ENCODE measurements around the gene MTERF4.

MTERF4 gene

GRCh38 chr2:241051578-241052487 lies 50.3 kb downstream of the MTERF4 start:
- Histone ChIP-seq H3K79me2 (ENCODE audit: low read length) (no peaks in the 10 kb centered on the region), H3K9me3 (replicated peaks; ENCODE audit: insufficient read depth, low read length) (no peaks in the 10 kb centered on the region), H3K4me1 (ENCODE audit: low read length) (no peaks in the 10 kb centered on the region), H3K36me3 (replicated peaks; ENCODE audit: insufficient read depth, low read length) (no peaks in the 10 kb centered on the region), H3K9ac (ENCODE audit: low read length) (no peak overlapping the region), H3K9me2 (replicated peaks; ENCODE audit: insufficient read depth, low read length) (no peaks in the 10 kb centered on the region), H3K27me3 (replicated peaks; ENCODE audit: insufficient read depth, low read length) (no peaks in the 10 kb centered on the region), H3K27ac (ENCODE audit: low read length) (no peak overlapping the region), H3F3A (ENCODE audit: insufficient read depth, low read length) (no peaks in the 10 kb centered on the region), H3K4me2 (ENCODE audit: low read depth, low read length) (no peak overlapping the region), H2AFZ (ENCODE audit: low read length) (no peak overlapping the region), H3K4me3 (ENCODE audit: low read length) (no peak overlapping the region), H4K20me1 (ENCODE audit: insufficient read depth, low read length) (no peaks in the 10 kb centered on the region)
- no peak for DNase-seq
- TF ChIP-seq, protein P1, sequence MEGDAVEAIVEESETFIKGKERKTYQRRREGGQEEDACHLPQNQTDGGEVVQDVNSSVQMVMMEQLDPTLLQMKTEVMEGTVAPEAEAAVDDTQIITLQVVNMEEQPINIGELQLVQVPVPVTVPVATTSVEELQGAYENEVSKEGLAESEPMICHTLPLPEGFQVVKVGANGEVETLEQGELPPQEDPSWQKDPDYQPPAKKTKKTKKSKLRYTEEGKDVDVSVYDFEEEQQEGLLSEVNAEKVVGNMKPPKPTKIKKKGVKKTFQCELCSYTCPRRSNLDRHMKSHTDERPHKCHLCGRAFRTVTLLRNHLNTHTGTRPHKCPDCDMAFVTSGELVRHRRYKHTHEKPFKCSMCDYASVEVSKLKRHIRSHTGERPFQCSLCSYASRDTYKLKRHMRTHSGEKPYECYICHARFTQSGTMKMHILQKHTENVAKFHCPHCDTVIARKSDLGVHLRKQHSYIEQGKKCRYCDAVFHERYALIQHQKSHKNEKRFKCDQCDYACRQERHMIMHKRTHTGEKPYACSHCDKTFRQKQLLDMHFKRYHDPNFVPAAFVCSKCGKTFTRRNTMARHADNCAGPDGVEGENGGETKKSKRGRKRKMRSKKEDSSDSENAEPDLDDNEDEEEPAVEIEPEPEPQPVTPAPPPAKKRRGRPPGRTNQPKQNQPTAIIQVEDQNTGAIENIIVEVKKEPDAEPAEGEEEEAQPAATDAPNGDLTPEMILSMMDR (IDR thresholded peaks at IDR 0.05; ENCODE audit: low read length) = no peak
- TF ChIP-seq EZH2phosphoT487 (IDR thresholded peaks at IDR 0.05; ENCODE audit: low read length) (no peak), EZH2 (optimal IDR thresholded peaks at IDR 0.05; ENCODE audit: low read depth, low read length) (no peak)

GRCh38 chr2:241050624-241051577 lies 51.2 kb downstream of the MTERF4 start:
- no peaks in the 10 kb centered on the region for H4K20me1 ChIP-seq (ENCODE audit: insufficient read depth, low read length)
- H3K9me2 ChIP-seq (replicated peaks; ENCODE audit: insufficient read depth, low read length) = no peaks in the 10 kb centered on the region
- no peaks in the 10 kb centered on the region for H3K9me3 ChIP-seq (replicated peaks; ENCODE audit: insufficient read depth, low read length)
- no peaks in the 10 kb centered on the region for H3K36me3 ChIP-seq (replicated peaks; ENCODE audit: insufficient read depth, low read length)
- H3K9ac ChIP-seq (ENCODE audit: low read length) = no peak overlapping the region
- H2AFZ ChIP-seq (ENCODE audit: low read length) = no peak overlapping the region
- no peaks in the 10 kb centered on the region for H3K27me3 ChIP-seq (replicated peaks; ENCODE audit: insufficient read depth, low read length)
- no peak for DNase-seq
- no peaks in the 10 kb centered on the region for H3K79me2 ChIP-seq (ENCODE audit: low read length)
- H3K4me3 ChIP-seq (ENCODE audit: low read length) = no peak overlapping the region
- H3K27ac ChIP-seq (ENCODE audit: low read length) = no peak overlapping the region
- H3K4me2 ChIP-seq (ENCODE audit: low read depth, low read length) = no peak overlapping the region
- H3K4me1 ChIP-seq (ENCODE audit: low read length) = no peaks in the 10 kb centered on the region
- H3F3A ChIP-seq (ENCODE audit: insufficient read depth, low read length) = no peaks in the 10 kb centered on the region
- TF ChIP-seq, protein P1 (IDR thresholded peaks at IDR 0.05; ENCODE audit: low read length) = no peak
- TF ChIP-seq EZH2 (optimal IDR thresholded peaks at IDR 0.05; ENCODE audit: low read depth, low read length) (no peak), EZH2phosphoT487 (IDR thresholded peaks at IDR 0.05; ENCODE audit: low read length) (no peak)

GRCh38 chr2:241049739-241050623 lies 52.1 kb downstream of the MTERF4 start:
- TF ChIP-seq, protein P1 (IDR thresholded peaks at IDR 0.05; ENCODE audit: low read length) = no peak
- TF ChIP-seq EZH2phosphoT487 (IDR thresholded peaks at IDR 0.05; ENCODE audit: low read length) (no peak), EZH2 (optimal IDR thresholded peaks at IDR 0.05; ENCODE audit: low read depth, low read length) (no peak)
- no peak for DNase-seq
- no peaks in the 10 kb centered on the region for H3K27me3 ChIP-seq (replicated peaks; ENCODE audit: insufficient read depth, low read length)

More at GRCh38 chr2:241049739-241050623, 52.1 kb downstream of the MTERF4 start:
- Histone ChIP-seq H3K36me3 (replicated peaks; ENCODE audit: insufficient read depth, low read length) (no peaks in the 10 kb centered on the region), H3K4me2 (ENCODE audit: low read depth, low read length) (no peak overlapping the region), H3F3A (ENCODE audit: insufficient read depth, low read length) (no peaks in the 10 kb centered on the region), H4K20me1 (ENCODE audit: insufficient read depth, low read length) (no peaks in the 10 kb centered on the region), H3K27ac (ENCODE audit: low read length) (no peak overlapping the region), H3K9me2 (replicated peaks; ENCODE audit: insufficient read depth, low read length) (no peaks in the 10 kb centered on the region), H3K9ac (ENCODE audit: low read length) (no peak overlapping the region), H2AFZ (ENCODE audit: low read length) (no peak overlapping the region), H3K4me3 (ENCODE audit: low read length) (no peak overlapping the region), H3K79me2 (ENCODE audit: low read length) (no peaks in the 10 kb centered on the region), H3K9me3 (replicated peaks; ENCODE audit: insufficient read depth, low read length) (no peaks in the 10 kb centered on the region), H3K4me1 (ENCODE audit: low read length) (no peaks in the 10 kb centered on the region)

All from MM.1S (cell line).